SK-N-MC (cell line): ENCODE measurements around the gene CBLL1.

Experiments
- DNase-seq: peaks from one replicate; pipeline ENCODE4 v3.0.0-alpha.2; 2011; ENCODE audit warnings: low read depth, low spot score
- H3K27ac ChIP-seq: fragments of 200-600 bp; sonication (generic); 2 replicates; pipeline ENCODE4 v1.5.1; 2016; ENCODE audit warnings: mixed run types
- H3K36me3 ChIP-seq: fragments of 200-600 bp; sonication (generic); 2 replicates; pipeline ENCODE4 v1.6.1; 2017; ENCODE audit warnings: antibody characterized with exemption, low read length, mixed read lengths; ENCODE audit not compliant: insufficient read depth
- H3K4me3 ChIP-seq: fragments of 200-600 bp; sonication (generic); 2 replicates; pipeline ENCODE4 v1.5.1; 2016
- H3K9ac ChIP-seq: fragments of 200-600 bp; sonication (generic); 2 replicates; pipeline ENCODE4 v1.8.0; 2017; ENCODE audit warnings: mixed run types, mixed read lengths; ENCODE audit not compliant: insufficient read length
- H3K9me3 ChIP-seq: fragments of 200-600 bp; sonication (generic); 2 replicates; pipeline ENCODE4 v1.6.1; 2017; ENCODE audit warnings: low read depth, mild to moderate bottlenecking, antibody characterized with exemption, low read length, moderate library complexity, mixed read lengths
- EZH2 ChIP-seq: fragments of 200-600 bp; sonication (generic); IDR thresholded peaks from one replicate; pipeline ENCODE4 v1.6.1; 2017; ENCODE audit warnings: antibody characterized with exemption
- FOXP2 ChIP-seq: optimal IDR thresholded peaks from 2 replicates; pipeline ENCODE3; 2011; ENCODE audit warnings: mild to moderate bottlenecking, moderate library complexity; ENCODE audit not compliant: insufficient read depth; ENCODE audit errors: extremely low read length, control extremely low read depth
- POLR2AphosphoS5 ChIP-seq: IDR thresholded peaks from 2 replicates; pipeline ENCODE4 v1.6.1; 2012; ENCODE audit warnings: mild to moderate bottlenecking, low read depth, low read length, borderline replicate concordance

The CBLL1 gene

GRCh38 chr7:107758667-107759066 lies 14.7 kb downstream of the CBLL1 start:
- Histone ChIP-seq H3K4me3 (no peak overlapping the region), H3K9me3 (no peaks in the 10 kb centered on the region), H3K9ac (no peak overlapping the region), H3K27ac (no peak overlapping the region), H3K36me3 (peaks cover 67% of the 10 kb centered on the region)
- TF ChIP-seq FOXP2 (no peak), EZH2 (no peak), POLR2AphosphoS5 (no peak)
- no peak for DNase-seq

GRCh38 chr7:107767391-107767790 lies 23.4 kb downstream of the CBLL1 start:
- no peak overlapping the region for H3K27ac ChIP-seq
- no peak for DNase-seq
- H3K36me3 ChIP-seq: no peaks in the 10 kb centered on the region
- TF ChIP-seq EZH2 (no peak), FOXP2 (no peak), POLR2AphosphoS5 (no peak)
- H3K9ac ChIP-seq: no peak overlapping the region
- no peak overlapping the region for H3K4me3 ChIP-seq
- H3K9me3 ChIP-seq: no peaks in the 10 kb centered on the region

- Histone ChIP-seq H3K4me3 (no peak overlapping the region), H3K9ac (no peak overlapping the region), H3K36me3 (no peaks in the 10 kb centered on the region), H3K9me3 (no peaks in the 10 kb centered on the region), H3K27ac (no peak overlapping the region)
- no peak for DNase-seq
- no peak for TF ChIP-seq POLR2AphosphoS5
- no peak for TF ChIP-seq EZH2
- no peak for TF ChIP-seq FOXP2
These were observed 24.3 kb downstream of the CBLL1 start for GRCh38 chr7:107768263-107768662.

GRCh38 chr7:107773027-107773426 lies 29.1 kb downstream of the CBLL1 start:
- no peak overlapping the region for H3K9ac ChIP-seq

DNA sequence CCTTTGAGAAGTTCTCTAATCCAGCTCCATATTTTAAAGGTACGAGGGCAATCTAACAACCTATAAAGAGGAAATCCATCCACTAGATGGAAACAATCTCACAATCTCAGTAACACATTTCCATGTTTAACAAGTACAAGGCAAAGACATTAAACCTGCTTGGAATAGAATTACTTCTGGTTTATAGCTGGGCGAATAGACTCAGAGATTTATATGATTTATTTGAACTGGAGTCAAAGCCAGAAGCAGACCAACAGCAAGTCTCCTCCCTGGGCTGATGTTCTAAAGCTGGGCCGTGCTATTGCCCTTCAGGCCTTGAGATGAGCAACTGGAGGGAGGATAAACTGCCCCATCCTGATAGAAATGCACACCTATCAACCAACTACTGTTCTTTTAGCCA lies 33.8 kb downstream of the CBLL1 start:
- Histone ChIP-seq H3K4me3 (no peak overlapping the region), H3K9me3 (no peaks in the 10 kb centered on the region), H3K9ac (no peak overlapping the region), H3K36me3 (no peaks in the 10 kb centered on the region), H3K27ac (no peak overlapping the region)
- TF ChIP-seq EZH2 (no peak), FOXP2 (no peak), POLR2AphosphoS5 (no peak)
- no peak for DNase-seq

More at GRCh38 chr7:107773027-107773426, 29.1 kb downstream of the CBLL1 start:
- Histone ChIP-seq H3K9me3 (no peaks in the 10 kb centered on the region), H3K4me3 (no peak overlapping the region), H3K27ac (no peak overlapping the region), H3K36me3 (no peaks in the 10 kb centered on the region)
- no peak for DNase-seq
- no peak for TF ChIP-seq POLR2AphosphoS5
- TF ChIP-seq EZH2: no peak
- TF ChIP-seq FOXP2: no peak

GRCh38 chr7:107778283-107778682 lies 34.3 kb downstream of the CBLL1 start:
- Histone ChIP-seq H3K9me3 (no peaks in the 10 kb centered on the region), H3K36me3 (no peaks in the 10 kb centered on the region), H3K27ac (no peak overlapping the region), H3K9ac (no peak overlapping the region), H3K4me3 (no peak overlapping the region)
- DNase-seq: no peak
- TF ChIP-seq FOXP2 (no peak), POLR2AphosphoS5 (no peak), EZH2 (no peak)

DNA sequence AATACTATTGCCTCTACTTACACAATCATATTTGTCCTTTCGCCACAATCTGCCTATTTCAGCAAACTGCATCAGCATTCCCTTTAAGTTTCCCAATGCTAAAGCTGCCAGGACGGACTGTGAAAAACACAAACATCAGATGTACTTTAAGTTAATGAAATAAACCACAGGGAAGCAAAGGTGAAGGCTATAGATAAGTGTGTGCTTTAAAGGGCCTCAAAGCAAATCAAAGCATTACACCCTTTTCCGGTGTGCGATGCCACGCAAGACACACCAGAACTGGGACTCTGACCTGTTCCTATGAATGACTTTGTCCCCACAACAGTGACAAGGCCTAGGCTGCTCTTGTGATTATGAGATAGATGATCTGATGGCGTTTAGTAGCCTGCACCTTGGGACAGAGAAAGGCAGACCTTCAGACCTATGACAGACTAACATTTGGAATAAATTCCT lies 35.7 kb downstream of the CBLL1 start:
- H3K4me3 ChIP-seq: no peak overlapping the region
- no peaks in the 10 kb centered on the region for H3K36me3 ChIP-seq
- no peak overlapping the region for H3K9ac ChIP-seq
- TF ChIP-seq EZH2 (no peak), POLR2AphosphoS5 (no peak), FOXP2 (no peak)
- no peak for DNase-seq
- no peak overlapping the region for H3K27ac ChIP-seq
- no peaks in the 10 kb centered on the region for H3K9me3 ChIP-seq

- DNase-seq: no peak
- no peak overlapping the region for H3K4me3 ChIP-seq
- H3K9me3 ChIP-seq: no peaks in the 10 kb centered on the region
- H3K27ac ChIP-seq: no peak overlapping the region
- H3K9ac ChIP-seq: no peak overlapping the region
- no peaks in the 10 kb centered on the region for H3K36me3 ChIP-seq
- no peak for TF ChIP-seq POLR2AphosphoS5
- TF ChIP-seq EZH2: no peak
- no peak for TF ChIP-seq FOXP2
These were observed 38.4 kb downstream of the CBLL1 start for GRCh38 chr7:107782374-107782773.

DNA sequence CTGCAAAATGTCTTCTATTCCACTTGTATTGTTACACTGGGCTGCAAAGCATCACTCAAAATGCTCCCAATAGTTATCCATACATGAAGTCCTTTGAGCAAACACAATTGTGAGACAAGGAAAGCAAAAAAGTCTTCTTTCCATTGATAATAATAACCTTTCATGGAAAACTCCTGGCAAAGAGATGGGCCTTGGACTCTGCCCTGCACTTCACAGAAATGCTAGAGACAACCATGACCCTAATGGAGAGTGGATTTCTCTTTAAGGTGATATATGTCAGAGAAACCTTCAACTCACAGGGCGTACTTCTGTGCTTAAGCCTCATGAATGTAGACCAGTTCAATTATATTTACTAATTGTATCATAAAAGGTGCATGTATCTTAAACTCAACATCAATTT lies 39.7 kb downstream of the CBLL1 start:
- H3K4me3 ChIP-seq: no peak overlapping the region
- no peak for DNase-seq

More for the DNA sequence above, 39.7 kb downstream of the CBLL1 start:
- no peaks in the 10 kb centered on the region for H3K9me3 ChIP-seq
- no peak overlapping the region for H3K27ac ChIP-seq
- H3K36me3 ChIP-seq: no peaks in the 10 kb centered on the region
- no peak for TF ChIP-seq FOXP2
- no peak for TF ChIP-seq EZH2
- no peak overlapping the region for H3K9ac ChIP-seq
